Astrocyte of the hippocampus (primary cell): ENCODE results near the gene SLC44A5.
A peak's percentile ranks its signal among the peaks of the same experiment; 100 is the strongest.
"Not testable (repeated sequence)": the region's sequence is repeated elsewhere in the genome, so short reads cannot be mapped to it uniquely, and the experiment has no call there.

Experiments
- DNase-seq: peaks from one replicate; pipeline ENCODE4 v3.0.0; 2011; ENCODE audit warnings: low read depth, low spot score

The SLC44A5 gene

DNA sequence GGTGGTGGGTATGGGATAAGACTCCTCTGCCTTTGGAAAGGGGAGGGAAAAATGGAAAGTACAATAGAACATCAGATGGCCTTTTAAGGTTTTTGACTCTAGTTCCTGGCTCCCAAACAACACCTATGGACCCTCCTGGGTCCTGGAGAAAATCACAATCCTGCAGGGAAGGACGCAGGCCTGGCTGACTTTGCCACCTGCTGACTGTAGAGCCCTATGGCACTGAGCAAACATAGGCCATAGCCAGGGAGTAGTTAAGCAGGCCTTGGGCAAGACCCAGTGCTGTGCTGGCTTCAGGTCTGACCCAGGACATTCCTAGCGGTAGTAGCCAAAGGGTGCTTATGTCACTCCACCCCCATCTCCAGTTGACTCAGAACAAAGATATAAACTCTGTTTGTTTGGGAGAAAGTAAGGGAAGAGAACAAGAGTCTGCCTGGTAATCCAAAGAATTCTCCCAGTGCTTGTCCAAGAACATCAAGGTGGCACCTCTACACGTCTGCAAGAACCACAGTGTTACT is 149.0 kb downstream of the SLC44A5 start:
- no peak for DNase-seq

DNA sequence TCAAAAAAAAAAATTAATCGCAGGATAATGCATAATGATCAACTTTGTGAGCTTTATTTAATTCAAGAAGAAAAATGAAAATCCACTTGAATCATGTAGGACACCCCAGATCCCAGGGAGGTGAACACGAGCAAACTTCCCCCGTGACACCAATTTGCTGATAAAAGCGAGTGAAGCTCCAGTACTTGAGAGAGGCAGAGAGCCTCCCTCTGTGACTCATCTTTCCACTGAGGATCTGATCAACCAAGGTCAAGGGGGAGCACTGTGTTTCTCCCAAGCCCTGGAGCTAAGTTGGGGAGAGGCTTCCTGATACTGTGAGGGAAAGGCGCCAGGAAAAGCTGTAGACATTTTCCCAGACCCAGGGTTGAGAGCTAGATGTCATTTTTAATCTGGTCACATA is 160.9 kb downstream of the SLC44A5 start:
- DNase-seq, result no peak

GRCh38 chr1:75444220-75444619 is 166.7 kb downstream of the SLC44A5 start:
- DNase-seq, result no peak

GRCh38 chr1:75440274-75440673 is 170.6 kb downstream of the SLC44A5 start:
- no peak for DNase-seq

DNA sequence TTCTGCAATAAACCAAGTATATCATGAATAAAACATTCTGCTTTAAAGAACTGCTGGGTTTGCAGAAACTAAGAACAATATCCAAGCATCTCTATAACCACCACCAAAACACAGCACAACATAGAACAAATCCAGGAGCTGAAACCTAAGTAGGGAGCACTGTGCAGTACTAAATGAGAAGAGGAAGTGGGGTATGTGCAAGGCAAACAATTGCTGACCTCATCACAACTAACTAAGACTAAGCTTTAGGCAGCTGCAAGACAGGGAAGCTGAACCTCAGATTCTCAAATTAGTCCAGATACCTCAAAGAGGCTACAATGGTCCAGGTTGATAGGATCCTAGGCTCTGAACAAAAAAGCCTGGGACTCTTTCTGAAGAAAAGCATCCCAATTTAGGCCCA is 172.6 kb downstream of the SLC44A5 start:
- peak; percentile 8 for DNase-seq

- DNase-seq, result no peak
Measured at GRCh38 chr1:75431843-75432242, 179.1 kb downstream of the SLC44A5 start.

DNA sequence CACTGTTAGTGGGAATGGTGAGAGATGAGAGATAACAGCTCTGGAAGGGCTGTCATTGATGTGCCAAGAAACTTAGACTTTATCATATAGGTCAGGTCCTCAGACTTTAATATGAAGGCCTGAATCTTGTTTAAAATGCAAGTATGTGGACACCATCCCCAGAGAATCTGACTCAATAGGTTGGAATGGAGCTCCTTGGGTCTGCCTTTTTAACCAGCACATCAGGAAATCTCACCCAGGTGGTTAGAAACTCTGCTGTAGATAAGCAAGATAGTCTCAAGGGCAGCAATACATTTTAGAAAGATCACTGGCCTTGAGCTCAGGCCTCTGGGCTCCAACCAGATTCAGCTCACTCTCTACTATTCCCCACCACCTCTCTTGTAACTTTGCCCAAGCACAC is 180.4 kb downstream of the SLC44A5 start:
- peak; percentile 67 for DNase-seq

GRCh38 chr1:75426688-75427087 is 184.2 kb downstream of the SLC44A5 start:
- DNase-seq, result no peak

GRCh38 chr1:75425001-75425650 is 185.8 kb downstream of the SLC44A5 start:
- DNase-seq, result no peak

GRCh38 chr1:75423616-75424015 is 187.3 kb downstream of the SLC44A5 start:
- no peak for DNase-seq

GRCh38 chr1:75423136-75423535 is 187.8 kb downstream of the SLC44A5 start:
- DNase-seq, result no peak

DNA sequence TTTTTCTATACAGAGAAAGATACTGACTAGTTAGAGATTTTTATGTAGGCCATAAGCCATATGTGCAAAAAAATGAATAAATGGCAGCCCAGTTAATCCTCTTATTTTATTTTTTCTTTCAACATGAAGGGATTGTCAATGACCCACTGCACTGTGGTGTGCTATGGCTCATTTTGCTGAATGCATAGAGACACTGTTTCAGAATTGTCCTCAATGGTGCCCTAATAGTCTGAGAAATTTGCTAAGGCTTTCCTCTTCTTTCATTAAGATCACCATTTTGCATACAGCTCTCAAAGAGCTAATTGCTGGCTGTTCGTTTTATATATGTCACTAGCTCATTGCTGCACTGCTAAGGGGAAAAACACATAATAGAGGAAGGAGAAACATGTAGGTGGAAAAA is 189.5 kb downstream of the SLC44A5 start:
- DNase-seq, result no peak

- no peak for DNase-seq
Measured at GRCh38 chr1:75415187-75415586, 195.7 kb downstream of the SLC44A5 start.

- DNase-seq, result peak; percentile 13
Measured at GRCh38 chr1:75412616-75413015, 198.3 kb downstream of the SLC44A5 start.

GRCh38 chr1:75404681-75405080 is 206.2 kb downstream of the SLC44A5 start:
- DNase-seq, result not testable (repeated sequence)

- DNase-seq, result not testable (repeated sequence)
Measured at GRCh38 chr1:75403147-75403646, 207.7 kb downstream of the SLC44A5 start.

- no peak for DNase-seq
Measured at GRCh38 chr1:75400716-75401115, 210.2 kb downstream of the SLC44A5 start.

GRCh38 chr1:75396745-75397144 is 214.2 kb downstream of the SLC44A5 start:
- no peak for DNase-seq

DNA sequence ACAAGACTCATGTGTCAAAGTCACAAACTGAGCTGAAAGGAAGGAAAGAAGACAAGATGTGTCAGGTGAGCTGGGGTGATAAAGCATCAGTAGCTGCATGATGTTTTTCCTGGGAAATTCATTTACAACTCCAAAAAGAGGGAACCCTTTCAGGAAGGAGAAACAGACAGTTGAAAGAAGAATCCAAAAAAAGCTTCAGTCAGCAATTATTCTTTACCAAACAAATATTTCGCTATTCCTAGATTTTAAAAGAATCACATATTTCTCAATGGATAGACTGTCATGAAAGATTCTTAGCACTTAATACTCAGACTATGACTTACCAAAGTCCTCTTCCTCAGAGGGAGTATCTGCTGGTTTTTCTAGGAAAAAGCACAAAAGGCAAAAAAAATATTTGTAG is 214.7 kb downstream of the SLC44A5 start:
- no peak for DNase-seq

- no peak for DNase-seq
Measured at GRCh38 chr1:75394386-75395139, 216.4 kb downstream of the SLC44A5 start.

GRCh38 chr1:75392278-75392677 is 218.6 kb downstream of the SLC44A5 start:
- peak; percentile 33 for DNase-seq

- DNase-seq, result not testable (repeated sequence)
Measured at GRCh38 chr1:75375476-75376447, 235.2 kb downstream of the SLC44A5 start.
